Osteoblast (primary cell): ENCODE data around the gene NMD3. TPM values are rescaled to one million over a fixed set of nuclear protein-coding genes. Genes with fewer than 3 reads are reported as not detected.

Experiments
- DNase-seq: peaks from one replicate; pipeline ENCODE4 v3.0.0; 2011; ENCODE audit warnings: low spot score, mixed read lengths; ENCODE audit not compliant: insufficient read length; ENCODE audit errors: missing footprints
- H2AFZ ChIP-seq: 2 replicates; pipeline ENCODE4 v1.6.0; 2011; ENCODE audit warnings: mild to moderate bottlenecking, low read length
- H3K27ac ChIP-seq: 2 replicates; pipeline ENCODE4 v1.5.1; 2011; ENCODE audit warnings: mild to moderate bottlenecking, low read depth, low read length, moderate library complexity
- H3K27me3 ChIP-seq: 2 replicates; pipeline ENCODE4 v1.6.0; 2012; ENCODE audit warnings: mild to moderate bottlenecking, control low read depth, inconsistent platforms, low read length, moderate library complexity; ENCODE audit not compliant: insufficient read depth
- H3K36me3 ChIP-seq: 2 replicates; pipeline ENCODE4 v1.5.1; 2011; ENCODE audit warnings: mild to moderate bottlenecking, low read length, control low read depth, moderate library complexity; ENCODE audit not compliant: insufficient read depth
- H3K4me1 ChIP-seq: 2 replicates; pipeline ENCODE4 v1.5.1; 2011; ENCODE audit warnings: mild to moderate bottlenecking, low read length, control low read depth, moderate library complexity; ENCODE audit not compliant: insufficient read depth
- H3K4me2 ChIP-seq: 2 replicates; pipeline ENCODE4 v1.6.0; 2011; ENCODE audit warnings: mild to moderate bottlenecking, low read length; ENCODE audit not compliant: insufficient read depth
- H3K4me3 ChIP-seq: fragments of 200-600 bp; sonication (generic); 3 replicates; pipeline ENCODE4 v1.5.1; 2012; ENCODE audit warnings: mild to moderate bottlenecking, low read length, inconsistent platforms; ENCODE audit not compliant: insufficient read depth
- H3K79me2 ChIP-seq: 2 replicates; pipeline ENCODE4 v1.6.0; 2012; ENCODE audit warnings: mild to moderate bottlenecking, low read length, control low read depth, inconsistent platforms; ENCODE audit not compliant: insufficient read depth
- H3K9me3 ChIP-seq: 2 replicates; pipeline ENCODE4 v1.5.1; 2011; ENCODE audit warnings: low read depth, low read length, control low read depth
- H4K20me1 ChIP-seq: 2 replicates; pipeline ENCODE4 v1.6.0; 2012; ENCODE audit warnings: mild to moderate bottlenecking, low read length, control low read depth; ENCODE audit not compliant: insufficient read depth
- CTCF ChIP-seq: IDR thresholded peaks from 2 replicates; pipeline ENCODE4 v1.5.1; 2011; ENCODE audit warnings: mild to moderate bottlenecking, low read depth, low read length, moderate library complexity; ENCODE audit errors: extremely low read depth
- total RNA-seq: library from RNA; depleted of rRNA; stranded (reverse); fragments of >200 nt; gene quantifications from 2 replicates; pipeline ENCODE4 v1.2.3, GENCODE V29; 2012

Gene NMD3
- total RNA-seq, 1 donor, result 118 TPM

GRCh38 chr3:161199926-161200325, 21.2 kb upstream of the NMD3 start:
- no peak for DNase-seq
- H3K9me3 ChIP-seq, result no peaks in the 10 kb centered on the region
- H4K20me1 ChIP-seq, result no peaks in the 10 kb centered on the region
- H3K4me2 ChIP-seq, result no peak overlapping the region
- no peaks in the 10 kb centered on the region for H3K79me2 ChIP-seq
- H3K4me1 ChIP-seq, result no peaks in the 10 kb centered on the region
- H3K27me3 ChIP-seq, result no peaks in the 10 kb centered on the region
- H3K36me3 ChIP-seq, result no peaks in the 10 kb centered on the region
- TF ChIP-seq CTCF, result no peak
- no peak overlapping the region for H3K4me3 ChIP-seq
- no peak overlapping the region for H2AFZ ChIP-seq
- no peak overlapping the region for H3K27ac ChIP-seq

- no peak overlapping the region for H3K4me2 ChIP-seq
- TF ChIP-seq CTCF, result no peak
- H3K36me3 ChIP-seq, result no peaks in the 10 kb centered on the region
- no peaks in the 10 kb centered on the region for H3K9me3 ChIP-seq
- no peak overlapping the region for H3K4me3 ChIP-seq
- H4K20me1 ChIP-seq, result no peaks in the 10 kb centered on the region
- H3K79me2 ChIP-seq, result no peaks in the 10 kb centered on the region
- H3K27me3 ChIP-seq, result no peaks in the 10 kb centered on the region
- H3K4me1 ChIP-seq, result no peaks in the 10 kb centered on the region
- H2AFZ ChIP-seq, result no peak overlapping the region
- DNase-seq, result no peak
- no peak overlapping the region for H3K27ac ChIP-seq
These were observed 17.5 kb upstream of the NMD3 start for GRCh38 chr3:161203485-161204098.

GRCh38 chr3:161208931-161209330, 12.2 kb upstream of the NMD3 start:
- Histone ChIP-seq H3K4me3 (no peak overlapping the region), H3K36me3 (no peaks in the 10 kb centered on the region), H3K4me1 (no peaks in the 10 kb centered on the region), H3K4me2 (no peak overlapping the region), H3K27ac (no peak overlapping the region), H3K27me3 (no peaks in the 10 kb centered on the region), H2AFZ (no peak overlapping the region), H3K79me2 (no peaks in the 10 kb centered on the region), H3K9me3 (no peaks in the 10 kb centered on the region), H4K20me1 (no peaks in the 10 kb centered on the region)
- peak; percentile 6 for TF ChIP-seq CTCF
- DNase-seq, result no peak

GRCh38 chr3:161212171-161212771, 8.8 kb upstream of the NMD3 start:
- no peaks in the 10 kb centered on the region for H3K79me2 ChIP-seq
- H3K9me3 ChIP-seq, result no peaks in the 10 kb centered on the region
- H3K4me3 ChIP-seq, result no peak overlapping the region
- no peak for DNase-seq
- TF ChIP-seq CTCF, result no peak
- H4K20me1 ChIP-seq, result no peaks in the 10 kb centered on the region
- no peak overlapping the region for H2AFZ ChIP-seq
- H3K27me3 ChIP-seq, result no peaks in the 10 kb centered on the region
- peaks cover under 1% of the 10 kb centered on the region for H3K4me1 ChIP-seq
- H3K4me2 ChIP-seq, result no peak overlapping the region
- no peak overlapping the region for H3K27ac ChIP-seq
- no peaks in the 10 kb centered on the region for H3K36me3 ChIP-seq
